ENCODE results near the gene MEIS1.

MEIS1 gene

GRCh38 chr2:66539452-66539851 is 104.5 kb downstream of the MEIS1 start:
- no peak for DNase-seq

DNA sequence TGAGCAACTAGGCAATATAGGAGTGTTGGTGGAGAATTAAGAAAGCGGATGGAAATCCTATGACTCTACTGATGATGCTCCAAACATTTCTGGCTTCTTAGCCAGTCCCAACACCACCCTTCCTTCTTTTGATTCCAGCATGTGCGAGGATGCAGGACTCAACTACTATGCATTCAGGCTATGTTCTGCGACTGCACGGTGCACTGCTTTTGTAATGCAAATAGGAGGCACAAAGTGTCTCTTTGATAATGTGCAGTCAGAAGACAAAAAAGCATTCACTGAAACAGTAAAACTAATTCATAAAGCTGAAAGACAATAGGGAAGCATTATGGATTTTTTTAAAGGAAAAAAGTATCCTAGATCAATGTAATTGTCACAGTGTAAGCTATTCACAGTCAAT is 106.7 kb downstream of the MEIS1 start:
- no peak for DNase-seq

- no peak for DNase-seq
These were observed 108.4 kb downstream of the MEIS1 start for GRCh38 chr2:66543257-66543767.

- DNase-seq = no peak
These were observed 109.3 kb downstream of the MEIS1 start for GRCh38 chr2:66544258-66544657.

DNA sequence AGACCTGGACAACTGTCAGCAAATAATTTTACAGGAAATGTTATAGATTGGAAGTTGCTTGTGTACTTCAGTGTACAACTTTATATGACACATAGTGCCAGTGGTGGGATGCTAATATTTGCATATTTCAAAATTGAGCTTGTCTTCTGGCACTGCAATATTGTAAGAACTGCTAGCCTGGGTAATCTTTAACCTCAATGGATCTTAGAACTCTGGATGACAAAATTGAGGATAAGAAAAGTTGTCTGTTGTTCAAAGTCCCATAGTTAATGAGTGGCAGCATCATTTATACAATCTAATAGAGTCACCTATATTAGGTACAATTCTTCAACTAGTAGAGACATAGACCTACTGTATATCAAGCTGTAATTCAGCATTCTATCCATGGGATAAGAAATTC is 110.3 kb downstream of the MEIS1 start:
- DNase-seq = no peak

- no peak for DNase-seq
These were observed 112.2 kb downstream of the MEIS1 start for GRCh38 chr2:66547118-66547517.

DNA sequence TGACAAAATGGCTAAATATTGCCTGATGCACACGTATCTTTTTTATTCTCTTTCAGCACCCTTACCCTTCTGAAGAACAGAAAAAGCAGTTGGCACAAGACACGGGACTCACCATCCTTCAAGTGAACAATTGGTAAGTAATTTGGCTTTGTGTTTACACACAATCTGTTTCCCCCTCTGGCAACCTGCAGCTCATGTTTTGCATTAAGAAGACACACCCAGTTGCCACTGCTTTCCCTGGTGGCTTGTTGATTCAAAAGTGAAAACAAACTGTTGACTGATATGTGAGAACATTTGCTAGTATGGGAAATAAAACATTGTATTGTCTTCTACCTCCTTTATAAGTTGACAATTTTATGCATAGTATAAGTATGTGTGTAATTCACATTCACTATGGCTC is 113.0 kb downstream of the MEIS1 start:
- no peak for DNase-seq

- no peak for DNase-seq
These were observed 113.5 kb downstream of the MEIS1 start for GRCh38 chr2:66548422-66548821.

DNA sequence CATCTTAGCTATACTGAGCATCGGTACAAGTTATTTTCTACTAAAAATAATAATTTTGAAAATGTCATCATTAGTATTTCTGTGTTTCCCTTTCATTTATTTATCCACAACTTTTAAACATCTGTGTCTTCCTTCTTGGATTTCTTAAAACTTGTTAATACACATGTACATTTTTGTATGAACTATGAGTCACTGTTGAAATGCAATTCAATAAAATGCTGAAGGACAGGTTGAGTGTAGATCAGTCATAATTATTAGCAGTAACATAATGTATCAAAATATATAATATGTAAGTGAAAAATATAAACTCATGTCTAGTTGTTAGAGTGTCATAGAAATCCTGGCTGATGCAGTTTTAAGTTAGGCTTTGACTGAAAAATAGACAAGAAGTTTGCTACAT is 115.9 kb downstream of the MEIS1 start:
- DNase-seq = no peak

- no peak for DNase-seq
These were observed 118.4 kb downstream of the MEIS1 start for GRCh38 chr2:66553370-66553769.

- DNase-seq = no peak
These were observed 120.2 kb downstream of the MEIS1 start for GRCh38 chr2:66555091-66555490.

DNA sequence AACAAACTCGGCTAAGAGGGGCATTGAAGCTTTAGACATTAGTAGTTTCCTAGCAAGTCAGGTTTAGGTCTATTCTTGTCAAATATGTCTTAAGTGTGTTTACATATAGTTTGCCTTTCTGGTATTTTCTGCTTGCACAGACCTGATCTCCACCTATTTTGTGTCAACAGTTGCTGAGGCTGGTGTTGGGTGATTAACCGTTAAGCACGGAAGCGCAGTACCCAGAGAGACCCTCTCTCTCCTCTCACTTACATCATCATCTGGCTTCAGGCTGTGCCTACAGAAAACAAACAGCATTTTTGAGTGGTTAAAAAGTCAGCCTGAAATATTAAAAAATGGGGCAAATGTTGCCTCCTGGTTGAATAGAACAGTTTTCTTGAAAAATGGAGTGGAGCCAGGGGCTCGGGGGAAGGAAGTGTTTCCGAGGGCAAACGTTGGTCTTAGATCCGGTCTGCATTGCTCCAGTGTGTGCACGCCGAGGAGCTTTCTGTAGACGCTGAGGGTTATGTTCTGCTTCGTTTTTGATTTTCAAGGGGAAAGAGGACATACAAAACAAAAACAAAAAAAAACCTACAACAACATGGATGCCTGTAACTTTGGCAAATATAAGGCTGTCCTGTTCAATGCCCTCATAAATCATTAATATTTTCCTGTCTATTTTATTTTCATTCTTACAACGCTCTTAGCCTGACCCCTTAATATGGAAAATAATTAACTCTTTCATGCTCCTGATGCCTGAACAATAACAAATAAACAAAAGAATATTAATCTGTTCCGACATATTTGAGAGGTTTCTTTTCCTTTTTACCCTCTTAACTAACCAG is 120.8 kb downstream of the MEIS1 start:
- DNase-seq = no peak

DNA sequence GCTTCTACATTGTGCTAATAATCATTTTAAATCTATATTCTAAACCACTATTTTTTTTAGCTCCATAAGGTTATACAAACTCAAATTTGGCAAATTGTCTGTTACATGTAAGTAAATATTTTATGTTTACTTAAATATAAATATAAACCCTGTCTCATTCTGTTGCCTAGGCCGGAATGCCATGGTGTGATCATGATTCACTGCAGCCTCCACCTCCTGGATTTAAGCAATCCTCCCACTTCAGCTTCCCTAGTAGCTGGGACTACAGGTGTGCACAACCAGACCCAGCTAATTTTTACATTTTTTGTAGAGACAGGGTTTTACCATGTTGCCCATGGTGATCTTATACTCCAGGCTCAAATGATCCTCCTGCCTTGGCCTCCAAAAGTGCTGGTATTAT is 124.7 kb downstream of the MEIS1 start:
- no peak for DNase-seq

GRCh38 chr2:66560683-66561082 is 125.8 kb downstream of the MEIS1 start:
- DNase-seq = no peak

DNA sequence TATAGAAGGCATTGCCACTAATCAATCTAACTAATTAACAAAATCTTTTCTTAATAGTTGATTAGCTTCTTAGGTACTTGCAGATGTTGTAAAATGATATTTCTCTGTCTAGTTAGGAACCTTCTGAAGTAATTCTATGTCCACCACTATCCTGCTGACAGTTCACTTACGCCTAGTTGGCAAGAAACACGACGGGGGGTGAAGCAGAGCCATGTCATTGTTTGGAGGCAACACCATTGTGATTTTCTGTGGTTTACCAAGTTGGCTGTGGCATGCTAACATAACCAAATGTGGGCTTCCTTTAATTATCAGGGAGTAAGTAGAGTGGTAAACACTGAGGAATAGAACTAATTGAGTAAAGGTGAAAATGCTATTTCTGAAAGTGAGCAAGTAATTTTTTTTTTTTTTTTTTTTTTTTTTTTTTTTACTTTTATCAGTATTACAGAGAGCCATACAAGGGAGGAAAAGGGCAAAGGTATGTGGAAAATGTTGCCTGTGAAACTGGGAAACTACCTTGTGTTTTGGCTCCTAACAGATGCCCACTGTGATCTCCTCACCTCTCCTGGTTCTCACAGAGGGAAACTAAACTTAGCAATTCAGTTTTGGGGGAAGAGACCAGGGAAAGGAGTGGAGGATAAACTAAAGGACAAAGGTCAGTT is 126.8 kb downstream of the MEIS1 start:
- DNase-seq = no peak

DNA sequence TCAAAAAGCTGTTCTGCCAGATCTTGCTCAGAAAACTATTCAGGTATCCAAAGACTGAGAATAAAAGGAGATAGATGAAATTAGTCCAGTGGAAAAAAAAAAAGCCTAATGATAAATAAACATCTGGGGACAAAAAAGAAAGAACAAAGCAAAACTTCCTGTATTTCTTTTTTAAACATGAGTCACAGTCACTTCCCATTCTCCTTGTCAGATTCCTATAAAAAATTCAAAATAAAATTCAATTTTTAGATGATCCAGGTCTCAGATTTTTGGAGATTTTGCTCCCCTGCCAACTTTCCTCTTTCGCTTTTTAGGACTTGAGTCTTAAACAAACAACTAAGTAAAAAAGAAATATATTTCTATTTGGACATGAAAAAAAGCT is 127.4 kb downstream of the MEIS1 start:
- no peak for DNase-seq

GRCh38 chr2:66563473-66563872 is 128.5 kb downstream of the MEIS1 start:
- DNase-seq = no peak

- no peak for DNase-seq
These were observed 130.4 kb downstream of the MEIS1 start for GRCh38 chr2:66565291-66565690.

DNA sequence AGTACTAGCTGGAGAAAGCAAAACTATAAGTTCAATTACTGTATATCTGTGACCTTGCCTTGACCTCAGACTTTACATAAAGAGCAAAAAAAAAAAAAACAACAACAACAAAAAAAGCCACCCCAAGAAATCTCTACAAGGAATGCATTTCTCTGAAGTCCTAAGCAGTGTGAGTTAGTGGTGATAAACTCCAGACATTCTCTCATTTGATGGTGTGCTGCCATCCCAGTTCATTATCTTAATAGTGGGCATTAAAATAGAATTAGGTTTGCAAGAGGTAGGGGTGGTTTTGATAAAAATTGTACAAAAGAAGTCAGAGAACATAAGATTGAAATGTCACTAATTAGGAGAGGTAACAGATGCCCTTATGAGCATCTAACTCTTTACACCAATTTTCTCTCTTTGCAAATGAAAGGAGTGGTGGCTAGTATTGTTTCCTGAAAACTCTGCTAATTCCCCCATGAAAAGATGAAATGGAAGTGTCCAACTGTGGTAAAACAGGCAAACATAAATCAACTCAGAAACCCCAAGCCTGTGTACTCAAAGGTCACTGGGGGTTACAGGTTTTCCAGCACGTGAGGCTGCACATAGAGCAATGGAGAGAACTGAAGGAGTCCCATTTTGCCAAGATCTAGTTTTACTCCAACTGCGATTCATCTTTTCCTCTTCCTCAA is 131.9 kb downstream of the MEIS1 start:
- no peak for DNase-seq

GRCh38 chr2:66567729-66568128 is 132.8 kb downstream of the MEIS1 start:
- no peak for DNase-seq

GRCh38 chr2:66568650-66569300 is 133.8 kb downstream of the MEIS1 start:
- no peak for DNase-seq

- no peak for DNase-seq
These were observed 134.5 kb downstream of the MEIS1 start for GRCh38 chr2:66569321-66569851.

DNA sequence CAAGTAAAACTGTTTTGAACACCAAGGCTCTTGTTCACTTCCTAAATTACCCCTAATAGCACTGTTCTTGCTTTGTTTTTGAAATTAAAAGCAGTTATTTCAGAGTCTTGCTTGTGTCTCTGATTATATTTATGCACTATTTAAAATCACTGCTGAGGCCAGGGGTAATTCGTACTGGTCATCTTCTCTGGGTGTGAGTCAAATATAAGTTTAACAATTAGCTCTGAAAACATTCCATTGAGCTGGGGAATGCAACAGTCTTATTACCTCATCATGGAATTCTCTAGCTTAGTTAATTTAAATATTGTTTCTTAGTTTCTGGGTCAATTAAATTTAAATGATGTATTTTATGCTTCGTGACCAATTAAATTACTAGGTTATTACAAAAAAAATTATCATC is 135.0 kb downstream of the MEIS1 start:
- DNase-seq = no peak
